Stimulated activated CD8-positive, alpha-beta memory T cell treated with anti-CD3 and anti-CD28 coated beads, Interleukin-12 subunit alpha, Interleukin-12 subunit beta, amount 100 ng/mL, for 4 hours (primary cell): ENCODE measurements around the gene DENND6B.
A peak's percentile ranks its signal among the peaks of the same experiment; 100 is the strongest.

Source experiments
- DNase-seq: peaks from one replicate; pipeline ENCODE4 v3.0.0-alpha.2; 2020; ENCODE audit warnings: low read depth

Gene DENND6B

DNA sequence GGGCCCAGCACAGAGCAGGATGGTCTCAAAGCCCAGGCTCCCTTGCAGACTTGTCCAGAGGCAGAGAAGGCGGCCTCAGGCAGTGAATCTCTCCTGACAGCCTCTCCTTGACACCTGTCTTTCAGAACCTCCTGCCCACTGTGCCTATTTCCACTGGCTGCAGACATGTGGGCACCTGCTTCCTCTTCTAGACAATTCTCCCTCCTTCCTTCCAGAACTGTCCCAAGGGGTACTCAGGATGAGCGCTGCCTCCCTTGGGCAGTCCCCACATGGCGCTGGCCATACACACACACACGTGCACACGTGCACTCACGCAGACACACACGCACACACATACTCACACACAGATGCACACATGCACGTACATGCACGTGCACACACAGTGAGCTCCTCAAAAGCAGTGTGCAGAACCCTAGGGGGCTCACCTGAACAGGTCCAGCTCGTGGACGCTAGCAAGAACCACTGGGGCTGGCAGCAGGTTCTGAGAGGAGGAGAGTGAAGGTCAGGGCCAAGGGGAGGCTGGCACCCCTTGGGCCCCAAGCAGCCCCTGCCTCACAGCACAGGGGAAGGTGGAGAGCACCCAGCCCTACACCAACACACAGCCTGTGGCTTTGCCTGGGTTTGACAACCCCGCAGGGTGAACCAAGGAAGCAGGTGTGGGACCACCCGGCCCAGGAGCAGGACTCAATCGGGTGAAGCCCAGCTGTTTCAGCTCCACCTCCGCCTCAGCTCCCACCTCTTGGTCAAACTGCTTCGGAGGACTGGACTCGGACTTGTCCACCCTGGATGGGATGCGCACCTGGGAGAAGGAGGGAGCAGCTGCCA is 11.3 kb downstream of the DENND6B start:
- no peak for DNase-seq

DNA sequence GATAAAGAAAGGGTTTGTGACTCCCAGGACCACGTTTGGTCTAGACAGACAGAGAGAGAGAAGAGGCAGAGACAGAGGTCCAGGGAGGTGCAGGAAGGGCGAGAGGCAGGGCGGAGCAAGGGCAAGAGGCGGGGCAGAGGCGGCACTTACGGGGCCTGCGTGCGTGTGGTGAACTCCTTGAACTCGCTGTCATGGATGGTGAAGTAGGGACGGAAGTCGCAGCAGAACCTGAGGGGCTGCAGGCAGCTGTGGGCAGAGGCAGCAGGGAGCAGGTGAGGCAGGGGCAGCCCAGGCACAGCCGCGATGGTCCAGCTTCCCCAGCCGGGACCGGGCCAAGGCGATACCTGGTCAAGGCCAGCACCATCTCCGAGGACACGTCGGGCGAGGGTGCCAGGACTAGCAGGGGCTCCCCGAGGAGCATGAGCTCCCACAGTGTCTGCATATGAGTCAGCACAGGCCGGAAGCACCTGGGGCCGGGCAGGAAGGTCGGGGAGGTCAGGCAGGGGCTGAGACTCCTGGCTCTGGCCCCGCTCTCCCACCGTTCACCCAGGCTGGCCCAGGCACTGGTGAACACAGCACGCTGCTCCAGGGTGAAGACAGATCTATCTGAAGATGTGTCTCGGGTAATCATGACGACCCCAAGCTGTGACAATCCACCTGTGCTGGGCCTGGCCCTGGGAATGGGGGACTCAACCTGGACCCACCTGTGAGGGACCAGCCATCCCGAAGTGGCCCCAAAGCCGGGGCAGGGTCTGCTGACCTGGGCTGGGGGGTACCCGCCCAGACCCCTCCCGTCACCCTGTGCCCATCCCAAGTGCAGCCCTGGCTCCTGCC is 12.1 kb downstream of the DENND6B start:
- peak; percentile 58 for DNase-seq

DNA sequence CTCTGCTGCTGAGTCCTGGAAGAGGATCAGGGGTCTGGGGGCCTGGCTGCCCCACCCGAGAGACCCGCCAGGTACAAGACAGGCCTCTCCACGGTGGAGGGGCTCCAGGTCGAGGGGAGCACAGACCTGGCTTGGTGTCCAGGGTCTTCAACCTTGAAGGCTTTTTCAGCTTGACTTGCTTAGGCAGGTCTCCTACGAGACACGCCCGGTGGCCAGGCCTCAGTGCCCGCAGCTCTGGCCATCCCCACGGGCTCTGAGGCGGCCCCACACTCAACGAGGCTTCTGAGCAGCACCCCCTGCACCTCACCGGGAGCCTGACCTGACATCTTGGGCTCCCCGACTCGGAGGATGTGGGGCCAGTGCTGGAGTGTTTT is 12.7 kb downstream of the DENND6B start:
- no peak for DNase-seq

DNA sequence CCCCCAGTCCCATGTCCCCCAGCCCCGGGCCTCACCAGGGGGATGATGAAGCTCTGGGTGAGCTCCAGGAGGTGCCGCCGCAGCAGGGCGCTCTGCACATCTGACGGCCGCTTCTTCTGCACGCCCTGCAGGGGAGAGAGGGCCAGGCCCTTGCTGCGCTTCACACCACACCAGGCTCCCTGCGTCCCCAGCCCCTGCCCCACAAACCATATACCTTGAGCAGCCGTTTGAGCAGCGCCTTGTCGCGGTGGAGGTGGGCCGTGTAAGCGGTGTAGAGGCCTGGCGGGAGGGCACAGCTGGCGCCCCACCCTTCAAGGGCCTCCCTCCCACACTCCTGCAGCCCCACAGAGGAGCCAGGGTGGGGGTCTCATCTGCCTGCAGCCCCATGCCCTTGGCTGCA is 13.2 kb downstream of the DENND6B start:
- DNase-seq = no peak

DNA sequence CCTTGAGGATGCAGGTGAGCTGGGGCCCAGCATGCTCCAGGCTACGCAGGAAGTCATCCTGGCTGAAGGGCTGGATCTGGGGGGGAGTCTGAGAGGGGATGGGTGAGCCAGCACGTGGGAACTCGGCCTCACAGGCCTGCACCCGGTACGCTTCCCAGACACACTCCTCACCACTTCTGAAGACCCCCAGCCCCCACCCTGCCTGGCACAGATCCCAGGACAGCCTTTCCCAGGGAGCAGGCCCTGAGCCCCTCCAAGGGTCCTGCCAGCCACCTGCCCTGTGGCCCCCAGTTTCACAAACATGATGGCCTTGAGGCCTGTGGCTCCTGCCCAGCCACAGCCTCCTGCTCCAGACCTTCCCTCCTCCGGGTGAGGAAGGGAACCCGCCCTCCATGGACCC is 13.8 kb downstream of the DENND6B start:
- no peak for DNase-seq

DNA sequence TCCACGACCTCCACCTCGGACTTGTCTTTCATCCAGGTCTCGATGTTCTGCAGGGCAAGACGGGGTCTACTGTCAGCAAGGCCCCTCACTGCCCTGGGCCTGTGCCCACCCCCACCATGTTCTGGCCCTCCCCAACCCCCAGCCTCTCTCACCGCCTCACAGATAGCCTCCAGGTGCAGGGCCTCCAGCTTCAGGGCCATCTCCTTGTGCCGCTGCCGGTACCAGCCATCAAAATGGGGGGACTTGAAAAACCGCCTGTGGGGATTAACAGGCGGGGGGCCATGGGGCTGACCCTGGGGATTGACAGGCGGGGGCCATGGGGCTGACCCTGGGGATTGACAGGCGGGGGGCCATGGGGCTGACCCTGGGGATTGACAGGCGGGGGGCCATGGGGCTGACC is 14.4 kb downstream of the DENND6B start:
- DNase-seq = no peak

DNA sequence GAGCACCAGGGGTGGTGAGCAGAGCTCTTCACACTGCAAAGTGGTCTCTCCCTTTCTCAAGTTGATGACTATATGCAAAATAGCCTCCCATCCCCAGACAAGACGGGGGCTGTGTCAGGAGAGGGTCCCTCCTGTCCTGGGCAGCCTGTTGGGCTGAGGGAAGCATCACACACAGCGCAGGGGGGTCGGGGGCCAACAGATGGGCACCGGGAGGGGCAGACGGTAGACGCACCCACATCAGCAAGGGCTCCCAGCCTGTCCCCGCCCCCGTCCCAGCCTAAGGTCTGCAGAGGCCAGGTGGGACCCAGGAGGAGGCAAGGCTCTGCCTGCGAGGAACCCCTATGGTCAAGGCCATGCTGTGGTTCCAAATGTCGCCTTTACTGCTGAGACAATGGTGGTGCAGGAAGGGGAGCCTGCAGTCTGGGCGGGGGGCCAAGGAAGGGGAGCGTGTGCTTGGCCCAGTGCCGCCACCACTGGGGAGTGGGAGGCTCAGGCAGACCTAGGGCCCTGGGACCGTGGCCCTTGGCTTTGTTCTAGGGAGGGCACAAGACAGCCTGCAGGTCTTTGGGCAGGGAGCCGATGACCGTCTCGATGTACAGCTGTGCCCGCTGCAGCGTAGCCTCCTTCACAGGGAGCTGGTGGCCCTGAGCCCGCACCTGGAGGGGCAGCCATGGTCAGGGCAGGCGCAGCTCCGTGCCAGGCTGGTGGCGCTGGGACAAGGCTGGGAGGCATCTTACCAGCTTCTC is 15.0 kb downstream of the DENND6B start:
- no peak for DNase-seq

DNA sequence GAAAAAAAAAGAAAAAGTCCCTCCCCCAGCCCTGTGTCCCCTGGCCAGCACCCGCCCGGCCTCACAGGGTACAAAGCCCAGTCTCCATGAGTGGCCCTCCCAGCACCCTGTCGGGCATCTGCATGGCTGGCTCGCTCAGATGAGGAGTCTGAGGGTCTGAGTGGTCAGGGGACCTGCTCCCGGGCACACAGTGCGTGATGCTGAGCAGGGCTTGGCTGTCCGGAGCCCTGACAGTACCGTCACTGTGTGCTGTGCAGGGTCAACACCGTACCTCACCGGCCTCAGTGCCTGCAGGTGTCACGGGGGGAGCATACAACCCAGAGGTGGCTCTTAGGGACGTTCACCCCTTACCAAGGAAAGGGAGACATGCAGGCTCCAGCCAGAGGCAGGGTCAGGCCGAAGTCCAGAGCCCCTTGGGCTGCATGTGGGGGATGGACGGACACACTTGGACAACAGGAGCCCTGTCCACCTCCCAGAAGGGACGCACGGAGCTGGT is 15.8 kb downstream of the DENND6B start:
- DNase-seq = no peak

DNA sequence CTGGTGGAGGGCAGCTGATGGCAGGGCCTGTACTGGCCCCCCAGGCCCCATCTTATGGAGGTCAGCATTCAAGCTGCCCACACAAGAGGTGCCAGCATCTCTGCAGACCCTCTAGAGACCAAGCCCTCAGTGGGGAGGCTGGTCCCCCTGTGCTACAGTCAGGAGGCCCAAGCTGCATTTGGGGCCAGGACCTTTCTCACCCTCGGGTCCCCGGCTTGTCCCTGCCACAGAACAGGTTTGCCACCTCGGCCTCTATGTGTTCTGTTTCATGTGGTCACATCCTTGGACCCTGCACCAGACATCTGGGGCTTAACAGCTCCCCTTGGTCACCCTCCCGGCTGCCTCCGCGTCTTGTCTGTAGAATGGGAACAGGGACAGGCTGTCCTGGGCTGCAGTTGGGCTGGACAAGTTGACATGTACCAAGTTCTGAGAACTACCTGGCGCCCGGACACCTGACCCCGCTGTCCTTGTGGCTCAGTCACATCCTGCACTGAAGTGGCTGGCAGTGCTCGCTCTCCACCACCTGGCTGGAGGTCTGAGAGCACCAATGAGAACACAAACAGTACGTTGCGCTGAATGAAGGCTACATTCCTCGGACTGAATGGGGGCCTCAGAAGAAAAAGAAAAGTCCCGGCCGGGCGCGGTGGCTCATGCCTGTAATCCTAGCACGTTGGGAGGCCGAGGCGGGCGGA is 16.6 kb downstream of the DENND6B start:
- DNase-seq = no peak

DNA sequence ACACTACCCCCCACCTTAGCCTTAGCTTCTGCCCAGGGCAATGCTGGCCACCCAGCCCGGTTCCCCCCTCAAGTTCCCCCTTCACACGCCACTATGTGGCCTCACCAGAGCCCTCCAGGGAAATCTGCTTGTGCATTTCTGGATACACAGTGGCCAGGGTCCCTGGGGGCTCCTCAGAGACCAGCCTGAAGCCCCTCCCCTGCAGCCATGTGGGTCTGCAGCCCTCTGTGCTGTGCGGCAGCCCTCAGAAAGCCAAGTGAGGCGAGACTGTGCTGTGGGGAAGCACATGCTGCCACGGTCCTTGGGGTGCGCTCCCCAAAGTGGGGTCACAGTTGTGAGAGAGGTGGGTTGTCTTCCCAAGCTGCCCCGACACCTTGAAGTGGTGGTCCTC is 17.2 kb downstream of the DENND6B start:
- no peak for DNase-seq

DNA sequence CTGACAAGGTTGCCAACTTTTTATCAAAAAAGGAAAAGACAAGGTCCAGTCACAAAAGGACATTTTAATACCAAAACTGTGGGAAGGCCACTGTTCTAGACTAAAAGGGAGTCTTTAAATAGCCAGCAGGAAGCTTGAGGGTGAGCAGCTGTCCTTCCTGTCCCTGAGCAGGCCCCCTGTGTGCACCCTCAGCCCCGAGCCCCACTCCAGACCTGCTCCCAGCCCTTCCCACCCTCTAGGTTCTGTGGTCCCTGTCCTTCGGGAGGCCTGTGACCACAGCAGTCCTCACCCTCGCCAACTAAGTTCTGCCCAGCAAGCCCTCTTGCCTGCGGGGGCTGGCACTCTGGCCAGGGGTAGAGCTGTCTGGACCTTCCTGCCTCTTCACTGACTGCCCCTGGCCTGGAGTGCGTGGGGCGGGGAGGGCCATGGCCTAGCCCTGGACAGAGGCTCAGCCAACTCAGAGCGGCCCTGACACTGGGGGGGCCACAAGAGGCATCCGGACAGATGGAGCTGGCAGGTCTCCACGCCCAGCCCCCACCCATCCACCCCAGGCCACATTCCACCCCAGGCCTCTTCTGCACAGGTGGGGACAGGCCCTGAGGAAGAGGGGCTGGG is 17.7 kb downstream of the DENND6B start:
- no peak for DNase-seq

DNA sequence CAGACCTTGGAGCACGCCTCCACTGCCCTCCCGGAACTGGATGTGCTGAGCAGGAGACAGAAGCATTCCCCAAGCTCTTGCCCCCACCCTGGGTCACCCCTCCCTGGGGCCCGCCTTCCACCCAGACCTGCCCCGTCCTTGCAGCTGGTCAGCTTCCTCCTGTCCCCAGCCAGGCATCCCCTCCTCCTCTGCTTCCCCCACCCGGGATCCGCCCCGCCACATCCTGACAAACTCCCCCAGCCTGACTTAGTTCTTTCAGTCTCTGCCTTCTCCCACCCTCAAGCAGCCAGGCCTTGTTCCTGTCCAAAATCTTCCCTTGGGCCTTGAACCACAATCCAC is 18.2 kb downstream of the DENND6B start:
- no peak for DNase-seq

DNA sequence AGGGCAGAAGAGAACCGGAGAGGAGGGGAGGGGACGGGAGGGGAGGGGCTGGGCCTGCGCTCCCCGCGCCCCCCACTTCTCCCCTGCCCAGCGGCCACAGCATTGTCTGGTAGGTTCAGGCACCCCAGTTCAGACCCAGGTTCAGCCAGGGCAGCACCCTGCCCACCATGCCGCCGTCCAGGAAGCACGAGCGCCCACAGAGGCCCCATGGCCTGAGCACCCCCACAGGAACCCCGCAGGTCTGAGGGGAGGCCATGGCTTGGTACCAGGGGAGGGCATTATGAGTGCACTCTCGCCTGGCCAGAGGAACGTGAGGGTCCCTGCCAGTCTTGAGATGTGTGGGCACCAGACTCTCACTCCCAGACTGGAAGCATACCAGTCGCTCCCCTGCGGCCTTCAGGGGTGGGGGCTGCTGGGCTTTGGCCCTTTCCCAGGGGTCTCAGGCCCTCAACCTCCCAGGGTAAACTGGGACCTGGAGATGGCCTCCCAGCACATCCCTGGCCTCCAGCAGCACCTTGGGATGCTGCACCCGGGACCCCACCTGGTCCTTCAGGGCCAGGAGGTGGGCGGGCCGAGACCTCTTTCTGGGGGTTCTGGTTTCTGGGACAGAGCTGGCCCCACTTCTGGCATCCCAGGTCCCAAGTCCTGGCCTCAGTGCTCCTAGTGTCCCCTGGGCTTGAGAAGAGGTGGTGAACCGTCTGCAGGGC is 18.8 kb downstream of the DENND6B start:
- no peak for DNase-seq

DNA sequence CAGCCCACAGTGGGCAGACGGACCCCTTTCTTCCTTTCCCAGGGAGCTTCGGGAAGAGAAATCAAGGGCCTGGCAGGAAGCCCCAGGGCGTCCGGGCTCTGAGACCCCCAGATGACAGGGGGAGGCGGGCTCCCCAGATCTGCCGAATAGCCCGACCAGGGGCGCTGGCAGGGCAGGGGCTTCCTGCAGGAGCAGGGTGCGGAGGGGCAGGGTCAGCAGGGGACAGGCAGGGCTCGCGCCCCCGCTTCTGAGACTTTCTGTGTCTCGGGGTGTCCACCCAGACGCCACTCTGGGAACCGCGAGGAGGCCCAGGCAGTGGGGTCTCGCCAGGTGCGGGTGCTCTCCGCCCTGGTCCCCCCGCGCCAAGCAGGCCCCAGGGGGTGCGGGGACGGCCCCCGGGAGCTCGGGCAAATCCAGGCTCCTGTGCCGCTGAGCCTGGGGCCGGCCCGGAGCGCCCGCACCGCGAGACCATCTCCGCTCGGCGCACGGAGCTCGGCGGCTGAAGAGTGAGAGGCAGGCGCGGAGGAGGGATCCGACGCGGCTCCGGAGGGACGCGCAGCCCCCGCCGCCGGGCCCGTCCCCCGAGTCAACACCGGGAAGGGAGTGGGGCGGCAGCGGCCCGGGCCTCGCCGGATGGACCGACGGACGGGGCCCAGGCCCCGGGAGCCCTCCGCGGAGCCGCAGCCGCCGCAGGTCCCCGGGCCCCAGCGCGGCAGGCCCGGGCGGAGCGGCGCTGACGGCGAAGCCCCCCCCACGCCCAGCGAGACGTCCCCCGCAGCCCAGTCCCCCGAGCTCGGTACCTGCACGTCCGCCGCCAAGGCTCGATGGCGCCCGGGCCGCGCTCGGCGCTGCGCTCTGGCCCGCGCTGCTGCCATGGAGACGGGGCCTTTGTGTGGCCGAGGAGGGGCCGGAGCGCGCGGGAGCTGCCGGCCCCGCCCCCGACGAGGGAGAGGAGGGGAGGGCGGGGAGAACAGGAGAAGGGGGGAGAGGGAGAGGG is 19.8 kb downstream of the DENND6B start, which contains the start of gene PLXNB2:
Gene PLXNB2 (minus strand): TSS at position 894 of the 997 bp plus-strand sequence. CDS start 17,062 bp downstream, outside the sequence.
- no peak for DNase-seq

DNA sequence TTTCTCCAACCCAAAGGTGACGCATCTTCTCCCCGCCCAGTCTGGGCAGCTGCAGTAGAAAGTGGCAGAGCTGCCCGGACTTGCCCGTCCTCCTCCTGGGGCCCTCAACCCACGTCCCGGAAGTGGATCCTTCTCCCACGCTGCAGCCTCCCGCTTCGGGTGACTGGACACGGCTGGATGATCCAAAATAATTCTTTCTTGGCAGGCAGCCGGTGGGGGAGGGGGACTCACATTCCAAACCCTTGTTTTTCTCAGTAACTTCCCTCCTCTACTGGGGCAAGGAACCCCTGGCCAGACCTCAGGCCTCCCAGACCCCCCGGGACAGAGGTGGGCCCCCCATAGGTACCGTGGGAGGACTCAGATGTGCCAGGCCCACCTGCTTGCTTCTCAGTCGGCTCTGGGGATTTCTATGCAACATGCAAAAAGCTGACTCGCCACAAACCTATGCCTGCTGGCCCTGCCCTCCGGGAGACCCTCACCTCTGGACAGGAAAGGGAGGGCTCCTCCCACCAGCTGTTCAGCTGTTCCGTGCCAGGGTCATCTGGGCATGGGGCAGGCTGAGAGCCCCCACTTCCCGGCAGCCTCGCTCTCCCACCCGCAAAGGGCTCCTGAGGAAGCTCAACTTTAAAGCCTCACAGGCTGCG is 20.8 kb downstream of the DENND6B start:
- no peak for DNase-seq

DNA sequence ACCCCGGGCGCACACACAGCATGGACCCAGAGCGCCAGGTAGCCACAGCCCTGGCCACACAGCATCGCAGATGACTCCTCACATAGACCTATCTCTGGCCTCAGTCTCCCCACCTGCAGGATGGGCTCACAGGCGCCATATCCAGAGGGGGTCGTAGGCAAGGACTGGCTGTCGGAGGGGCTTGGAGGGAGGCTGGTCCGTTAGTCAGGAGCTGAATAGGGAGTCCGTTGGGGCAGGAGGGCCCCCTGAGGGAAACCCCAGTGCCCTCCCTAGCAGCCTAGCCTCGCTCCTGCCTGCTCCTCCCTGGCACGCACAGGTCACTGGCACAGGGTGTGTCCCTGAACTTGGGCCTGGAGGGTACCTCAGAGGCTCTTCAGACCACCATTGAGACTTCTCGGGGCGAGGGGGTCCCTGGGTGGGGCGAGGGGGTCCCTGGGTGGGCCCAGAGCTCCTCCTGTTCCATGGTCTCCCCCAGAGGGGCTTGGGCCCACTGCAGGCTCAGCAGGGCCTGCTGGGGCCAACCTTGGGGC is 21.4 kb downstream of the DENND6B start:
- DNase-seq = no peak

DNA sequence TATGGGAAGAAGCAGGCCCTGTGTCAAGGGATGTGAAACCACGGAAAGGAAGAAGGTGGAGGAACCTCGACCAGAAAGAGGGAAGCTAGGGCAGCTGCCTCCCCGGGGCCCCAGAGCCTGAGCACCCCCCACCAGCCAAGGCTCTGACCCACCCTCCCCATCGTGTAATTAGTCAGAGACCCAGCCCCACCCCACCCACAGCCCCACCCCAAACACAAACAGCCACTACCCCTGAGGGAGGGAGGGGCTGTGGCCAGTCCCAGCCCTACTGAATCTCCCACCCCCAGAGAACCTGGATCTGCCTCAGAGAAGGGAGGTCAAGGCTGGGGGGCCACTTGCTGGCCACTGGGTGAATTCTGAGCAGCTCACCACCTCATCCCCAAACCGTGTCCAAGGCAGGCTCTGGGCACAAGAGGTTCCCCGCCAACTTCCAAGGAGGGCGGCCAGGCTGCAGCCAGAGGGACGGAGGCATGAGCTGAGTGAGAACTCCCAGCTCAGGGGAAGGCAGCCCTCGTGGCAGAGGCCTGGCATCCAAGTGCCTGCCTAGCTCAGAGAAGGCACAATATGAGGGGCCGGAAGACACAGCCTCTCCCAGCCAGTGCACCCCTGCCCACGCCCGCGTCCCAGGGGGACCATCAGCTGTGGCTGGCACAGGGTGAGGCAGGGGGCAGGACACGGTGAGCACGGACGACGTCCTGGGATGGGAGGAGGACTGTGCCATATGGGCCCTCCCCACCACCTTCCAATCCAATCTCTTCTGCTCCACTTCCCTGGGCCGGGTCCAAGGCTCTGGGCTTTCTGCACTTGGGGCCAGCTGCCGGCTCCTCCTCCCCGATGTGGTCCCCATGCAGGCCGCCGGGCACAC is 22.1 kb downstream of the DENND6B start:
- DNase-seq = no peak
